ENCODE results near the gene ZBTB12.

ZBTB12 gene

DNA sequence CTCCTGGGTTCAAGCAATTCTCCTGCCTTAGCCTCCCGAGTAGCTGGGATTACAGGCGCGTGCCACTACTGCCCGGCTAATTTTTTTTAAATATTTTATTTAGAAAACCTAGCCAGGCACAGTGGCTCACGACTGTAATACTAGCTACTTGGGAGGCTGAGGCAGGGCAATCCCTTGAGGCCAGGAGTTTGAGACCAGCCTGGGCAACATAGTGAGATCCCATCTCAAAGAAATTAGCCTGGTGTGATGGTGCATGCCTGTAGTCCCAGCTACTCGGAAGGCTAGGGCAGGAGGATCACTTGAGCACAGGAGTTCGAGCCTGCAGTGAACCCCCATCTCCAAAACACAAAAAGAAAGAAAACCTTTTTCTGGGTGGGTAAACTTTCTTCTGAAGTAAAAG is 25.5 kb downstream of the ZBTB12 start:
- DNase-seq (ENCODE audit: low read depth): no peak
- H3K4me3 ChIP-seq (replicated peaks; ENCODE audit: low read depth, low read length): no peak overlapping the region
- TF ChIP-seq CTCF (IDR thresholded peaks at IDR 0.05; ENCODE audit: low read length, missing control alignments): no peak

- TF ChIP-seq CTCF (IDR thresholded peaks at IDR 0.05; ENCODE audit: low read length, missing control alignments): no peak
- no peak overlapping the region for H3K4me3 ChIP-seq (replicated peaks; ENCODE audit: low read depth, low read length)
- DNase-seq (ENCODE audit: low read depth): no peak
Measured at GRCh38 chr6:31875877-31876276, 26.0 kb downstream of the ZBTB12 start.

DNA sequence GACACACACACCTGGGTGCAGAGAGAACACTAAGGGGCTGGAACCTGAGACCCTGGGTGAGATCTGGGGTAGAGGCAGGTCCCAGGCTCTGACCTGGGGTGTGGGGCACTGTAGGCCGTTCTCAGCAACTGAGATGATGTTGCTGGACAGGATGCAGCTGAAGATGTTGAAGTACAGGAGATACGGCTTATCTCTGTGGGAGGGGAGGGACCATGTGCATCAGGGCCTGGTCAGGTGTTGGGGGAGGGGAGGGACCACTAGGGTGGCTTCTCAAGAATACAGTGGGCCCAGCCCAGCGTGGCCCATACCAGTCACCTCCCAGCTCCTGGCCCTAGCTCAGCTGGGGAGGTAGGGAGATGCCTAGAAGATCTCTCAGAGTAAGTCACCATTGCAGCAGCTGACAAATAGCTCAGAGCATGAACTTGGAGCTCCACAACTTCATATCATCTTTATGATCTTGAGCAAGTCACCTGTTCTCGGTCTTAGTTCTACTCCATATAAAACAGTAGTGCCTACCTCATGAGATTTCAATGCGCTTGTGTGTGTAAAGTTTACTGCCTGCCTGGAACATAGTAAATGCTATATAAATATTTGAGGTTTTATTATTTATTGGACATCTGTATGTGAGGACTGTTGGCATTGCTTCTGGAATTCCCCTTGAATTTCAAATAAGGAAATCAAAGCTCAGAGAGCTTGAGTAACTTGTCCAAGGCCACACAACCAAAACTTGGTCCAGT is 26.9 kb downstream of the ZBTB12 start:
- DNase-seq (ENCODE audit: low read depth): no peak
- no peak overlapping the region for H3K4me3 ChIP-seq (replicated peaks; ENCODE audit: low read depth, low read length)
- TF ChIP-seq CTCF (IDR thresholded peaks at IDR 0.05; ENCODE audit: low read length, missing control alignments): no peak

- no peak overlapping the region for H3K4me3 ChIP-seq (replicated peaks; ENCODE audit: low read depth, low read length)
- no peak for TF ChIP-seq CTCF (IDR thresholded peaks at IDR 0.05; ENCODE audit: low read length, missing control alignments)
- no peak for DNase-seq (ENCODE audit: low read depth)
Measured at GRCh38 chr6:31874084-31874670, 27.7 kb downstream of the ZBTB12 start.

- TF ChIP-seq CTCF (IDR thresholded peaks at IDR 0.05; ENCODE audit: low read length, missing control alignments): no peak
- peak; percentile 29 for DNase-seq (ENCODE audit: low read depth)
- no peak overlapping the region for H3K4me3 ChIP-seq (replicated peaks; ENCODE audit: low read depth, low read length)
Measured at GRCh38 chr6:31871046-31871659, 30.7 kb downstream of the ZBTB12 start.

GRCh38 chr6:31870385-31870921 is 31.4 kb downstream of the ZBTB12 start:
- DNase-seq (ENCODE audit: low read depth): no peak
- TF ChIP-seq CTCF (IDR thresholded peaks at IDR 0.05; ENCODE audit: low read length, missing control alignments): no peak
- H3K4me3 ChIP-seq (replicated peaks; ENCODE audit: low read depth, low read length): no peak overlapping the region

All from fibroblast of pulmonary artery (primary cell).